Fibroblast of skin of right biceps (primary cell): ENCODE measurements around the gene LRFN2.

Experiments used
- DNase-seq: peaks from one replicate; pipeline ENCODE4 v3.0.0-alpha.2; 2013

Gene LRFN2

DNA sequence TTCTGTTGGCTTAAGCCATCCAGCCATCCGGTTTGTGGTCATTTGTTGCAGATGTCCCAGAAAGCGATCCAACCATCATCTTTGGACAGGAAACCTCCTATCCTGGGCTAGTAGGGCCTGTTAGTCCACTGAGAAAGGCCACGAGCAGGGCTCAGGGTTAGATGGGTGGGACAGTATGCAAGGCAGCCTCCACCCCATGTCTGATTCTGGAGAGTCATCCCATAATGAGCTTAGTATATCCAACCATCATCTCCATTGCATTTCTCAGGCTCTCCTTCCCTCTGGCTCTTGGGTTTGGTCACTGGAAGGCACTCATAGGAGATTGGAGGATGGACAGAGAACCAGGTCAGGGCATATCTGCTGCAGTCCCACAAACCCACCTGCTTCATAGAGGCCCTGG, 117.8 kb downstream of the LRFN2 start:
- no peak for DNase-seq

GRCh38 chr6:40466986-40467539, 120.1 kb downstream of the LRFN2 start:
- no peak for DNase-seq

DNA sequence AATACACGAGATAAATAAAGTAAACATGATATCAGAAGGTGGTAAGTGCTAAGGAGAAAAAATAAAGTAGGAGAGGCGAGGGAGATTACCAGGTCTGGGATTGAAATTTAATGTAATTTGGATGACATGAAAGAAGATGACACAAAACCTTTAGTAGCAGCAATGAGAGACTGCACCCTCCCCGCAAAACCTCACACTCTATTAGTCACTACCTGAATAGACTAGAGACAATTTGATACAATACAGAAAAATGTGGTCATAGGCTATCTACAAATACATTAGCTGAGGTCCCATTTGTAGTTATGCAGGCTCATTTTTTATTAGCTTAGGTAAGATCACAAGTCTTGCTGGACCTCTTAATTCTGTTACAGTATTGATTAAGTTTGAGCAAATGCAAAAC, 125.5 kb downstream of the LRFN2 start:
- no peak for DNase-seq

GRCh38 chr6:40460380-40460779, 126.8 kb downstream of the LRFN2 start:
- no peak for DNase-seq

- no peak for DNase-seq
Observed at GRCh38 chr6:40457261-40457660, 129.9 kb downstream of the LRFN2 start.

- no peak for DNase-seq
Observed at GRCh38 chr6:40456390-40457013, 130.7 kb downstream of the LRFN2 start.

- DNase-seq = no peak
Observed at GRCh38 chr6:40455686-40456389, 131.3 kb downstream of the LRFN2 start.

- DNase-seq = no peak
Observed at GRCh38 chr6:40450483-40450882, 136.7 kb downstream of the LRFN2 start.

DNA sequence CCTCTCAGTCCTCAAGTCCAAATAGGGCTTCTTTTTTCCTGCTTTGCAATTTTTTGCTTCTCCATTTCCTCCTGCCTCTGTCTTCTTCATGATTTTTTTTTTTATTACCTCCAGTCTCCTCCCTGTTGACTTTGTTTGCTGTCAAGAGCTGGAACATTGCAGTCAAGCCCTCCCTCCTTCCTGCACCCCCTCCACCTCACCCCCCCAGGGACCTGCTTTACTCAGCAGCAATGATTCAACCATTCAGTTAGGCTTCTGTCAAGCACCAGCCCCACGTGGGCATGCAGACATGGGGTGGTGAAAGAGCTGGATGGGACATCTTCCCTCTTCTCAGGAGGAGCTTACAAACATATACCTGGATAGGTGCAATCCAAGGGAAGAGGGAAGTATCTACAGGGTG, 142.4 kb downstream of the LRFN2 start:
- no peak for DNase-seq

DNA sequence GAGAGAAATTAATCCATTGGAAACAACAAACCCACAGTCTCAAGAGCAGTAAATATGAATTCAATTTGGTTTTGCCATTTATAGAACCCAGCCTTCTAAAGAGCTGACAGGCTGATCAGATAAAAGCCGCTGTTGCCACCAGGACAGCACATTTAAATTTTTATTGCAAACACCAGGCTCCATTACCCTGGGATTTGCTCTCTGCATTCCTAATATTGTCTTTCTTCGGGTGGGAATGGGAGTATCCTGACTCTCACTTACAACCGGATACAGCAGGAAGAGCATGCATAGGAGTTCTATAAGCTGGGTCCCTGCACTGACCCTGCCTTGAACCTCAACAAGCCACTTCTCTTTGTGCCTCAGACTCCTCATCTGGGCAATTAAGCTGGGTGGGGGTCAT, 142.9 kb downstream of the LRFN2 start:
- no peak for DNase-seq

DNA sequence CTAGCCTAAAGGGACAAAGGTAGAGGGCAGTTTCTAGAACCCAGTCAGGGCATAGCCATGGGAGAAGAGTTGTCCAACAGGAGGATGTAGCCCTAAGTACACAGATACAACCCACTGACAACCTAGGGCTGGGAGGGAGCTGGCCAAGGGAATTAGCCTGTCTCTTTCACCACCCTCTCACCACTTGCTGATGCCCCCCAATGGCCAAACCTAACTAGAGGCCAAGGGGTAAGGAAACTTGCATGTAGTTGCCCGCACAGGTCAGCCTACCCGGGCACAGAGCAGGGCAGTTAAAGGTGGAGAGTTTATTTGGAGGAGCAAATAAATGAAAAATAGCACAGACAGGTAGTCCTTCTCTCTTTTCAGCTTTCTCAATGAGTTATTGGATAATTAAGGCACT, 143.3 kb downstream of the LRFN2 start:
- no peak for DNase-seq

GRCh38 chr6:40442591-40442990, 144.6 kb downstream of the LRFN2 start:
- DNase-seq = no peak

DNA sequence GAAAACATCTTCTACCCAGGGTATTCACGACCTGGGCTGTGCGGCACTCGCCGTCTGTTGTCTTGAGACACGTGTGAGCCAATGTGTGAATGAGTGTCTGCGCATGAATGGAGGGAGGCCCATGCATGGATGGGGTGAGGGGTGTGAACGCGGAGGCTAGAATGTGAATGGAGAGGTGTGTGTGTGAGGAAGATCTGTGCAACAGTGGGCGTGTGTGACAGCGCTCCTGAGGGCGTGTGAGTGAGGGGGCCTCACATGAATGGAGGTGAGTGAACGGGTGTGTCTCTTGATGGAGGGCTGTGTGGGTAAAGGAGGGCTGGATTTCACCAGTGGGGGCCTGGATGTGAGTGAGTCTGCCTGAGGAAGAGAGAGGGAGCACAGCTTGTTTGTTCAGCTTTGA, 146.0 kb downstream of the LRFN2 start:
- DNase-seq = no peak

DNA sequence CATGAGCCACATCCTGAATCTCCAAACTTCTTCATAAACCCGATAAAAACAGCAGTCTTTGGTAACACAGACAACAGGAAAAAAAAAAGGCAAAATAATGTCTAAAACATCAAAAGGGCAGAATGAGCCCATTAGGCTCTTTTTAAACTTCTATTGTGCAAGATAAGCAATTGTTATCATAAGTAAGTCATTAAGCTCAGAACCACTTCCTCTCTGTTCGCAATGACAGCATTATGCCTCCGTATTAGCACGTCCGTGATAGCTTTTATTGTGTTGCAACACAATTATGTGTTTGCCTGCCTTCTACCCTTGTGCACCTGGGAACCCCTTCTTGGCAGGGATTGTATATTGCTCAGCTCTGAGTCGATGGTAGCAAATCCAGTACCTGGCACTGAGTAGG, 147.1 kb downstream of the LRFN2 start:
- DNase-seq = no peak

GRCh38 chr6:40439026-40439800, 148.0 kb downstream of the LRFN2 start:
- no peak for DNase-seq

GRCh38 chr6:40438246-40438887, 148.8 kb downstream of the LRFN2 start:
- no peak for DNase-seq

DNA sequence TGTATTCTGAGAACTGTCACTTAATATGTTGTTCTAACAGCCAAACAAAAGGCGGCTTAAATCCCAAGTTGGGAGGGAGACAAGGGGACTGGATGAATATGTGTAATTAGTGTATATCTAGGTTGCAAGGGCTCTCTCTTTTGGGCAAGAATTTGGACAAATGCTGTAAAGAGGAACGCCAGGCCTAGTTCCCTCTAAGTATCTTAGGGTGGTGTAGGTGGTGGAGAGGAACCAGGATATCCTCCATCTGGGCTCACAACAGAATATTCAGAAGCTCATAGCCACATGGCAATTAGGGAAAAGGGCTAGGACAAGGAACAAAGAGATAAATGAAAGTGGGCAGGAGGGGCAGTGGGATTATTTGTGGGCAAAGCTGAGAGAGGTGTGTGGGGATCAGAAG, 149.5 kb downstream of the LRFN2 start:
- DNase-seq = no peak

GRCh38 chr6:40436685-40437604, 150.2 kb downstream of the LRFN2 start:
- peak; percentile 26 for DNase-seq

DNA sequence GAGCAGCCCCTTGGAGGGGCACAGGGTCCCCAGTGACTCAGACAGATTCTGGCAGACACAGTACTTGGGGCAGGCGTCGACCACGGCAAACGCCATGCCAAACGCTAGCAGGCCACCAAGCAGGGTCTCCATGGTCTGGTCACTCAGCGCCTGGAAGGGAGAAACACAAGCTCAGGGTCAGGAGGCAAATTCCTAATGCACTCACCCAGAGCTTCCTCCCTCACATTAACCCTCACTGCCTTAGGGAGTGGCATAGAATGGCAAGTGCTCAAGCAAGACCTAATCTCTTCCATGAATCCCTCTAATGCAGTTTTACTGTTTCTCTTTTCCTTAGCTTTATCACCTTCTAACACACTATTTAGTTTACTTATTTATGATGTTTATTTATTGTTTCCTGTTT, 154.2 kb downstream of the LRFN2 start:
- no peak for DNase-seq

DNA sequence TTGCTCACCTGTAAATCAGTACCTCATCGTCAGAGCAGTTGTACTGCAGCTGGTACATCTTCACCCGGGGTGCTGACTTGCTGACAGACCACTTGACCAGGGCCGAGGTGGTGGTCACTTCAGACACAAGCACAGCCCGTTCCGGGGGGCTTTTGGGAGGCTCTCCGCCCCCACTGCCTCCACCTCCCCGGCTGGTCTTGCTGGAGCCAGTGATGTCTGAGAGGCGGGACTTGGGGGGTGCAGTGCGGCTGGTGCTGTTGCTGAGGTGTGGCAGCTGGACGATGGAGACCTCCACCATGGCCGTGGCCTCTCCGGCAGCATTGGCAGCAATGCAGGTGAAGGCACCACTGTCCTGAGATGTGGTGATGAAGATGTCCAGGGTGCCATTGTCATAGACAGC, 155.5 kb downstream of the LRFN2 start:
- no peak for DNase-seq

- no peak for DNase-seq
Observed at GRCh38 chr6:40427196-40427595, 160.0 kb downstream of the LRFN2 start.
